NCI-H510A (cell line): ENCODE measurements around the gene SIPA1.
"Not testable (repeated sequence)": the region's sequence is repeated elsewhere in the genome, so short reads cannot be mapped to it uniquely, and the experiment has no call there.

Source experiments
- DNase-seq: peaks from one replicate; lab custom pipeline; 2025; lab: John Stamatoyannopoulos, UW

Gene SIPA1

GRCh38 chr11:65624931-65625627 lies 12.8 kb upstream of the SIPA1 start:
- no peak for DNase-seq

- peak; percentile 30 for DNase-seq
Measured at GRCh38 chr11:65625628-65626342, 12.1 kb upstream of the SIPA1 start.

GRCh38 chr11:65627202-65627601 lies 10.7 kb upstream of the SIPA1 start:
- DNase-seq: no peak

GRCh38 chr11:65629579-65629978 lies 8.3 kb upstream of the SIPA1 start:
- no peak for DNase-seq

GRCh38 chr11:65630215-65630614 lies 7.7 kb upstream of the SIPA1 start:
- DNase-seq: no peak

- no peak for DNase-seq
Measured at GRCh38 chr11:65633390-65634108, 4.4 kb upstream of the SIPA1 start.

GRCh38 chr11:65634109-65634436 lies 3.8 kb upstream of the SIPA1 start:
- no peak for DNase-seq

- DNase-seq: no peak
Measured at GRCh38 chr11:65634440-65634839, 3.5 kb upstream of the SIPA1 start.

GRCh38 chr11:65634905-65635731 lies 2.8 kb upstream of the SIPA1 start:
- no peak for DNase-seq

- no peak for DNase-seq
Measured at GRCh38 chr11:65636108-65637031, 1.5 kb upstream of the SIPA1 start.

- no peak for DNase-seq
Measured at GRCh38 chr11:65637032-65637557, 806 bp upstream of the SIPA1 start.

- DNase-seq: not testable (repeated sequence)
Measured at GRCh38 chr11:65639228-65639597, 1.3 kb downstream of the SIPA1 start.

GRCh38 chr11:65639623-65640482 lies 2.0 kb downstream of the SIPA1 start:
- DNase-seq: peak; percentile 14

GRCh38 chr11:65640483-65641296 lies 2.8 kb downstream of the SIPA1 start:
- no peak for DNase-seq

GRCh38 chr11:65641297-65642013 lies 3.6 kb downstream of the SIPA1 start:
- no peak for DNase-seq

- DNase-seq: no peak
Measured at GRCh38 chr11:65642014-65642671, 4.2 kb downstream of the SIPA1 start.

GRCh38 chr11:65643971-65644370 lies 6.1 kb downstream of the SIPA1 start:
- DNase-seq: peak; percentile 36

- no peak for DNase-seq
Measured at GRCh38 chr11:65644837-65645236, 6.9 kb downstream of the SIPA1 start.
